ENCODE measurements around the gene SIRPG.
"Not testable (repeated sequence)": the region's sequence is repeated elsewhere in the genome, so short reads cannot be mapped to it uniquely, and the experiment has no call there.

Gene SIRPG

GRCh38 chr20:1671891-1672669, 14.5 kb upstream of the SIRPG start:
- FAIRE-seq: no peak

- no peak for FAIRE-seq
These were observed 11.7 kb upstream of the SIRPG start for GRCh38 chr20:1669304-1669703.

- FAIRE-seq: no peak
These were observed 10.0 kb upstream of the SIRPG start for GRCh38 chr20:1667502-1668085.

- FAIRE-seq: no peak
These were observed 9.2 kb upstream of the SIRPG start for GRCh38 chr20:1666802-1667201.

- no peak for FAIRE-seq
These were observed 7.8 kb upstream of the SIRPG start for GRCh38 chr20:1665345-1665744.

- no peak for FAIRE-seq
These were observed 7.3 kb upstream of the SIRPG start for GRCh38 chr20:1664911-1665310.

- FAIRE-seq: no peak
These were observed 6.3 kb upstream of the SIRPG start for GRCh38 chr20:1663917-1664316.

GRCh38 chr20:1661542-1662299, 4.1 kb upstream of the SIRPG start:
- no peak for FAIRE-seq

GRCh38 chr20:1660246-1660645, 2.7 kb upstream of the SIRPG start:
- no peak for FAIRE-seq

GRCh38 chr20:1656844-1657243, 735 bp downstream of the SIRPG start:
- FAIRE-seq: no peak

GRCh38 chr20:1654996-1655395, 2.6 kb downstream of the SIRPG start:
- FAIRE-seq: no peak

- FAIRE-seq: no peak
These were observed 4.6 kb downstream of the SIRPG start for GRCh38 chr20:1652960-1653359.

- FAIRE-seq: no peak
These were observed 5.5 kb downstream of the SIRPG start for GRCh38 chr20:1652104-1652503.

- no peak for FAIRE-seq
These were observed 6.1 kb downstream of the SIRPG start for GRCh38 chr20:1651268-1652058.

- no peak for FAIRE-seq
These were observed 9.5 kb downstream of the SIRPG start for GRCh38 chr20:1648101-1648500.

GRCh38 chr20:1646975-1647431, 10.6 kb downstream of the SIRPG start:
- FAIRE-seq: no peak

- no peak for FAIRE-seq
These were observed 13.2 kb downstream of the SIRPG start for GRCh38 chr20:1644101-1644962.

- not testable (repeated sequence) for FAIRE-seq
These were observed 18.9 kb downstream of the SIRPG start for GRCh38 chr20:1638643-1639042.

GRCh38 chr20:1637755-1638154, 19.8 kb downstream of the SIRPG start:
- FAIRE-seq: no peak

- FAIRE-seq: no peak
These were observed 20.4 kb downstream of the SIRPG start for GRCh38 chr20:1637226-1637625.

- FAIRE-seq: no peak
These were observed 21.0 kb downstream of the SIRPG start for GRCh38 chr20:1636621-1637020.
